ENCODE results near the gene FOXP1.

FOXP1 gene

DNA sequence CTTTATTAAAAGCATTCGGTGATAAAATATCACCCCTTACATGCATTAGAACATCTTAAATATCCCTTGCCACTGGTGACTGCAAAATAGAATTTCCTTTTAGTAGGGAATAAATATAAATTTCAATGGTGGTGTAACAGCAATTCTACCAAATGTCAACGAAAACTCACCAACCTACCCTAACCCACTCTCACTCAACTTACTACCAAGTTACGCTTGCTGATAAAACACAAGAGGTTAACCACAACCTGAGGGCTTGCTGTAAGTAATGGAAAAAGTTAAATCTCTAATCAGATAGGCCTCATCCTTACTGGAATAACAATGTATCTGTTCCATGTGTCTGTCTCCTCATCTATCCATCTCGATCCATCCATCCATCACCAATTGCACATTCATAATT is 274.7 kb downstream of the FOXP1 start:
- Histone ChIP-seq H3K79me2 (ENCODE audit: control insufficient read depth, low read length) (peaks cover 47% of the 10 kb centered on the region), H3K4me1 (ENCODE audit: control insufficient read depth, low read length) (peaks cover 37% of the 10 kb centered on the region)
- no peak for TF ChIP-seq EZH2phosphoT487 (IDR thresholded peaks at IDR 0.05; ENCODE audit: borderline replicate concordance, low read length)
- TF ChIP-seq, protein P1, sequence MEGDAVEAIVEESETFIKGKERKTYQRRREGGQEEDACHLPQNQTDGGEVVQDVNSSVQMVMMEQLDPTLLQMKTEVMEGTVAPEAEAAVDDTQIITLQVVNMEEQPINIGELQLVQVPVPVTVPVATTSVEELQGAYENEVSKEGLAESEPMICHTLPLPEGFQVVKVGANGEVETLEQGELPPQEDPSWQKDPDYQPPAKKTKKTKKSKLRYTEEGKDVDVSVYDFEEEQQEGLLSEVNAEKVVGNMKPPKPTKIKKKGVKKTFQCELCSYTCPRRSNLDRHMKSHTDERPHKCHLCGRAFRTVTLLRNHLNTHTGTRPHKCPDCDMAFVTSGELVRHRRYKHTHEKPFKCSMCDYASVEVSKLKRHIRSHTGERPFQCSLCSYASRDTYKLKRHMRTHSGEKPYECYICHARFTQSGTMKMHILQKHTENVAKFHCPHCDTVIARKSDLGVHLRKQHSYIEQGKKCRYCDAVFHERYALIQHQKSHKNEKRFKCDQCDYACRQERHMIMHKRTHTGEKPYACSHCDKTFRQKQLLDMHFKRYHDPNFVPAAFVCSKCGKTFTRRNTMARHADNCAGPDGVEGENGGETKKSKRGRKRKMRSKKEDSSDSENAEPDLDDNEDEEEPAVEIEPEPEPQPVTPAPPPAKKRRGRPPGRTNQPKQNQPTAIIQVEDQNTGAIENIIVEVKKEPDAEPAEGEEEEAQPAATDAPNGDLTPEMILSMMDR (IDR thresholded peaks at IDR 0.05; ENCODE audit: low read depth, low read length, poor library complexity, severe bottlenecking) = no peak

DNA sequence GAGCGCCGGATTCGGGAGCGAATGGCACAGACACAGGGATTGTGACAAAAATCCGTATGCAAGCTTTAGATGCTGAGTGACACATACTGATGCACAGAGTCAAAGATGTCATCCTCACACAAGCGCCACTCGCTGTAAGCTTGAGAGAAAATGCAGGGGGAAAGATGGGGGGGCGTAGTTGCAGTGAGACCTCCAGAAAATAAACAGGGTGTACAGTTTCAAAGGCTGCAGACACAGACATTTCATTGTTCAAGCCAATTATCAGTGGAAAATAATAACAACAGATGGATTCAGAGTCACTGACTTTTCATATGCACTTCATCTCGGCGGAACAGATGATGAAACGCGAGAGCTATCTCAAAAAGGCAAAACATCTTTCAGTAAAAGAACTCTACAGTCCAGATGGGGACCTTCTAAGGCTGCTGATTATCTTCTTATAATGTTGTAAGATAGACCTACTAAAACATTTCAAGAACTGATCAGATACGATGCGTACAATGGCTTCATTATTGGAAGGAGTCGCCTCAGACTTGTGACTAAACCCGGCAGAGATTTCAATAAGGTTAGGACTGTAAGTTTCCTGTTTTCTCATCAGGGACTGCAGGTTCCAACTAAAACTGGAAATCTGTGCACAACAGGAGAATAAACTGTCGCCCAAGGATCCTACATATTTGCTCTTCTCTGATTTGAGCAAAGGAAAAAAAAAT is 275.4 kb downstream of the FOXP1 start:
- 0 out of 2 replicates have a peak, but pooled peaks cover 9% of the 10 kb centered on the region for H4K20me1 ChIP-seq (ENCODE audit: control insufficient read depth, insufficient read depth, low read depth, low read length)
- H3K9me2 ChIP-seq (replicated peaks; ENCODE audit: control insufficient read depth, low read length) = no peaks in the 10 kb centered on the region
- H3K27ac ChIP-seq (ENCODE audit: low read depth, low read length) = no peak overlapping the region
- H3K79me2 ChIP-seq (ENCODE audit: control insufficient read depth, low read length) = peaks cover 53% of the 10 kb centered on the region
- H3K4me3 ChIP-seq (ENCODE audit: low read length) = no peak overlapping the region
- no peaks in the 10 kb centered on the region for H3K36me3 ChIP-seq (ENCODE audit: control insufficient read depth, low read length)
- no peaks in the 10 kb centered on the region for H3K9me3 ChIP-seq (ENCODE audit: control insufficient read depth, insufficient read depth, low read length)
- no peak overlapping the region for H3K4me2 ChIP-seq (ENCODE audit: low read length)
- no peaks in the 10 kb centered on the region for H3K27me3 ChIP-seq (ENCODE audit: control insufficient read depth, low read length)
- TF ChIP-seq EZH2phosphoT487 (IDR thresholded peaks at IDR 0.05; ENCODE audit: borderline replicate concordance, low read length) = no peak
- TF ChIP-seq, protein P1 (IDR thresholded peaks at IDR 0.05; ENCODE audit: low read depth, low read length, poor library complexity, severe bottlenecking) = no peak
- H3F3A ChIP-seq (ENCODE audit: control insufficient read depth, insufficient read depth) = no peaks in the 10 kb centered on the region
- H3K4me1 ChIP-seq (ENCODE audit: control insufficient read depth, low read length) = peaks cover 41% of the 10 kb centered on the region

More for the DNA sequence above, 274.7 kb downstream of the FOXP1 start:
- no peak overlapping the region for H3K27ac ChIP-seq (ENCODE audit: low read depth, low read length)
- no peaks in the 10 kb centered on the region for H3K27me3 ChIP-seq (ENCODE audit: control insufficient read depth, low read length)
- no peaks in the 10 kb centered on the region for H3K9me3 ChIP-seq (ENCODE audit: control insufficient read depth, insufficient read depth, low read length)
- 0 out of 2 replicates have a peak, but pooled peaks cover 9% of the 10 kb centered on the region for H4K20me1 ChIP-seq (ENCODE audit: control insufficient read depth, insufficient read depth, low read depth, low read length)
- no peaks in the 10 kb centered on the region for H3K36me3 ChIP-seq (ENCODE audit: control insufficient read depth, low read length)
- H3K9me2 ChIP-seq (replicated peaks; ENCODE audit: control insufficient read depth, low read length) = no peaks in the 10 kb centered on the region
- no peaks in the 10 kb centered on the region for H3F3A ChIP-seq (ENCODE audit: control insufficient read depth, insufficient read depth)
- H3K4me3 ChIP-seq (ENCODE audit: low read length) = no peak overlapping the region
- no peak overlapping the region for H3K4me2 ChIP-seq (ENCODE audit: low read length)

DNA sequence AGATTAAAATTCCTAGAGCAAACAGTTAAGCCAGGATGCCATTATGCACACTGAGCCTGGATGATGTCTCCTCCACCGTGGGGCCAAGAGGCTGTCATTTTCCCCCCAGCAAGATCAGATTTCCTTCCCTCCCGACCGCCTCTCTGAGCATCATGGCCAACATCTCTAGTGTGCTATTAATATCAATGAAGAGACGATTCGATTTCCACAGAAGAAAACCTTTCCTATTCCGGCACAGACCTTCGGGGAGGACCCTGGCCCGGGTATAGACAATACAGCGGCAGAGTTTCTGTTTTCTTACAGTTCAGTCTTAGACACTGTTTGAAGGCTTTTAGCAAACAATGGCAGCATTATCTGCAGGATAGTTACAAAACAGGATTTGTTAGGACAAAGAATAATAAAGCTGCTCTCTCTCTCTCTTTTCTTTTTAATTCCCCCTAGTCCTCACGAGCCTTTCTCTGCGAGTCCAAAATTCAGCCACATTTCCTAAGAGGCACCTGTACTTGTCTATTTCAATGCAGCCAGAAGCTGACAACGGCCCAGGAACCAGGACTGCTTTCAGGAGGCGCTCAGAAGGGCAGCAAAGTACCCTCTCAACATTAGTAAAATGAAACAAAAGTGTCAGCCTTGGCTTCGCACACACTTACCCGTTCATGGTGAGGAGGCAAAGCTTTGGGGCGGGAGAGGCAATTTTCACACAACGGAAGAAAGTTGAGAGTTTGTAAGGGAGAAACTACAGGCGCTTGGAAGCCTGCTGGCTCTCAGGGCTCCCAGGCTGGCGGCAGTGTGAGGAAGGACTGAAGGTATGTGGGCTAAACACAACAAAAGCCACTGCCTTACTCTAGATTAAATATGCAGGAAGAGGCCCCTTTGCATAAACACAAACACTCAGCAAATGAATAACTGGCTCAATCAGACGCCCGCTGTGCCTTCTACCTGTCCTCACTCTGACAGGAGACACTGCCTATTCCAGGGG is 278.0 kb downstream of the FOXP1 start:
- no peak for TF ChIP-seq EZH2phosphoT487 (IDR thresholded peaks at IDR 0.05; ENCODE audit: borderline replicate concordance, low read length)
- TF ChIP-seq, protein P1 (IDR thresholded peaks at IDR 0.05; ENCODE audit: low read depth, low read length, poor library complexity, severe bottlenecking) = no peak
- peak overlapping the region; percentile 66 for H3K4me2 ChIP-seq (ENCODE audit: low read length)
- H3K4me1 ChIP-seq (ENCODE audit: control insufficient read depth, low read length) = peaks cover 41% of the 10 kb centered on the region
- H3K9me3 ChIP-seq (ENCODE audit: control insufficient read depth, insufficient read depth, low read length) = no peaks in the 10 kb centered on the region
- H3K79me2 ChIP-seq (ENCODE audit: control insufficient read depth, low read length) = peaks cover 76% of the 10 kb centered on the region
- no peaks in the 10 kb centered on the region for H3K36me3 ChIP-seq (ENCODE audit: control insufficient read depth, low read length)
- no peaks in the 10 kb centered on the region for H3K27me3 ChIP-seq (ENCODE audit: control insufficient read depth, low read length)
- H4K20me1 ChIP-seq (ENCODE audit: control insufficient read depth, insufficient read depth, low read depth, low read length) = 0 out of 2 replicates have a peak, but pooled peaks cover 9% of the 10 kb centered on the region
- H3K4me3 ChIP-seq (ENCODE audit: low read length) = peak overlapping the region; percentile 65
- H3K9me2 ChIP-seq (replicated peaks; ENCODE audit: control insufficient read depth, low read length) = no peaks in the 10 kb centered on the region
- H3F3A ChIP-seq (ENCODE audit: control insufficient read depth, insufficient read depth) = no peaks in the 10 kb centered on the region
- H3K27ac ChIP-seq (ENCODE audit: low read depth, low read length) = no peak overlapping the region; the same call in 1 of the 2 replicates
